ENCODE results near the gene AFF3.

GRCh38 chr2:99868260-99868659, 274.1 kb downstream of the AFF3 start:
- no peak for TF ChIP-seq CTCF (IDR thresholded peaks at IDR 0.05 in 2 of 3, conservative IDR thresholded peaks at IDR 0.05 in 1 of 3; ENCODE audit: borderline replicate concordance in 1 of 3, insufficient read depth in 1 of 3, low read depth in 2 of 3, low read length in 2 of 3)
- TF ChIP-seq RAD21 (IDR thresholded peaks at IDR 0.05; ENCODE audit: low read depth): no peak
- TF ChIP-seq EGR1 (IDR thresholded peaks at IDR 0.05; ENCODE audit: low read depth): no peak
- no peak for TF ChIP-seq SRF (IDR thresholded peaks at IDR 0.05; ENCODE audit: low read depth)
- no peak for TF ChIP-seq POLR2A (IDR thresholded peaks at IDR 0.05; ENCODE audit: borderline replicate concordance, extremely low read depth, insufficient read depth, insufficient read length)
- TF ChIP-seq YY1 (IDR thresholded peaks at IDR 0.05; ENCODE audit: extremely low read depth, insufficient replicate concordance, low read depth, low read length): no peak

Measured in HCT116 (cell line).